Spleen (tissue), 7 donors: Measurements from ENCODE around the gene FAHD1.

Experiments used
- CTCF ChIP-seq, 11 experiments: fragments of 200-600 bp in 7 of 11; fragments of 450-650 bp in 4 of 11; sonication (generic) in 4 of 11; IDR thresholded peaks in 8 of 11; conservative IDR thresholded peaks in 3 of 11; 1 replicate in 7 of 11; 2 replicates in 4 of 11; pipeline versions ENCODE4 v1.4.0 to v1.8.0; 2016 to 2021; ENCODE audit warnings: antibody characterized with exemption in 11 of 11, inconsistent platforms in 4 of 11, mild to moderate bottlenecking in 1 of 11
- POLR2A ChIP-seq, 3 donors: fragments of 450-650 bp; IDR thresholded peaks; one replicate each; pipeline ENCODE4 v1.5.1; 2017; ENCODE audit warnings: antibody characterized with exemption in 3 of 3, mild to moderate bottlenecking in 1 of 3
- donor health status: DM: no; HTN: no; CAD: no; lungs with moderate emphysema.
- donor health status: DM: no; HTN: no; CAD: no.
- donor health status: DM: no; HTN: no; CAD: no.

- no peak for TF ChIP-seq CTCF (IDR thresholded peaks at IDR 0.05 in 8 of 11, conservative IDR thresholded peaks at IDR 0.05 in 3 of 11)
- TF ChIP-seq POLR2A (IDR thresholded peaks at IDR 0.05), result no peak
Observed at GRCh38 chr16:1878256-1878655, 51.2 kb downstream of the FAHD1 start.
